BJ (cell line): ENCODE data around the gene ATP9B. TPM values are rescaled to one million over a fixed set of nuclear protein-coding genes. Genes with fewer than 3 reads are reported as not detected.

Source experiments
- CTCF ChIA-PET: fragments of 350-600 bp; formaldehyde crosslinking; extraction: SDS; loops from one replicate; lab custom pipeline; 2021; ENCODE audit warnings: antibody characterized with exemption, inconsistent platforms; lab: Yijun Ruan, JAX
- POLR2A ChIA-PET: fragments of 300-600 bp; sonication (Branson Sonifier 250); formaldehyde crosslinking; extraction: SDS; loops from one replicate; lab custom pipeline; 2021; ENCODE audit warnings: antibody characterized with exemption; lab: Charles Lee
- DNase-seq: peaks from one replicate; pipeline ENCODE4 v3.0.0-alpha.2; 2011; ENCODE audit warnings: low read depth
- H3K27me3 ChIP-seq: 2 replicates; pipeline ENCODE4 v1.6.0; 2011; ENCODE audit warnings: low read length; ENCODE audit not compliant: control insufficient read depth, insufficient read depth
- H3K36me3 ChIP-seq: 2 replicates; pipeline ENCODE4 v1.5.1; 2011; ENCODE audit warnings: low read length; ENCODE audit not compliant: control insufficient read depth, insufficient read depth
- H3K4me3 ChIP-seq: 2 replicates; pipeline ENCODE4 v1.5.1; 2011; ENCODE audit warnings: low read depth, mild to moderate bottlenecking, control low read depth, low read length
- polyA plus RNA-seq: library from polyadenylated mRNA; depleted of rRNA; stranded (reverse); fragments of >200 nt; gene quantifications from 2 replicates; pipeline ENCODE4 v1.2.3, GENCODE V29; 2011
- TF ChIP-seq, protein P1 (sequence below): IDR thresholded peaks from 2 replicates; pipeline ENCODE4 v1.5.1; 2011; ENCODE audit warnings: low read depth, mild to moderate bottlenecking, control low read depth, inconsistent platforms, low read length, moderate library complexity; ENCODE audit not compliant: insufficient read depth

ATP9B gene
- polyA plus RNA-seq, 1 experiment = 17.4 TPM

DNA sequence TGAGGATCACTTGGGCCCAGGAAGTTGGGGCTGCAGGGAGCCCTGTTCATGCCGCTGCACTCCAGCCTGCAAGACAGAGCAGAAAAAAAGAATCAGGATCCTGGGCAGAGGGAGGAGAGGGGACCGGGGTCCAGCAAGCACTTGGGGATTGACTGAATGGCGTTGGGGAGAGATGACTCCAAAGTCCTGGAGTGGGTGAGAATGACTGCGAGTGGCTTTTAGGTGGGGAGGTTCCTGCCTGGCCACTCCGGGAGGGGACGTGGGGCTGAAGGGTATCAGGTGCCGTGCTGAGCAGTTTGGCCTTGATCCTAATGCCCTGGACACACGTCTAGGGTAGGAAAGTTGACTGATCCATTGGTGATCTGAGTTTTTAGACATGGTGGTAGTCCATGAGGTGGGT lies 323.0 kb downstream of the ATP9B start:
- Histone ChIP-seq H3K36me3 (no peaks in the 10 kb centered on the region), H3K4me3 (no peak overlapping the region), H3K27me3 (peaks cover 13% of the 10 kb centered on the region)
- ChIA-PET CTCF (interaction anchor here (4.7 kb wide), 1 partner anchor 12 kb away, joined by 38 read pairs; no protein-coding TSS in a partner anchor), POLR2A (interaction anchor here (0.5 kb wide), 1 partner anchor 273 kb away, joined by 5 read pairs; no protein-coding TSS in a partner anchor)
- no peak for DNase-seq
- TF ChIP-seq, protein P1, sequence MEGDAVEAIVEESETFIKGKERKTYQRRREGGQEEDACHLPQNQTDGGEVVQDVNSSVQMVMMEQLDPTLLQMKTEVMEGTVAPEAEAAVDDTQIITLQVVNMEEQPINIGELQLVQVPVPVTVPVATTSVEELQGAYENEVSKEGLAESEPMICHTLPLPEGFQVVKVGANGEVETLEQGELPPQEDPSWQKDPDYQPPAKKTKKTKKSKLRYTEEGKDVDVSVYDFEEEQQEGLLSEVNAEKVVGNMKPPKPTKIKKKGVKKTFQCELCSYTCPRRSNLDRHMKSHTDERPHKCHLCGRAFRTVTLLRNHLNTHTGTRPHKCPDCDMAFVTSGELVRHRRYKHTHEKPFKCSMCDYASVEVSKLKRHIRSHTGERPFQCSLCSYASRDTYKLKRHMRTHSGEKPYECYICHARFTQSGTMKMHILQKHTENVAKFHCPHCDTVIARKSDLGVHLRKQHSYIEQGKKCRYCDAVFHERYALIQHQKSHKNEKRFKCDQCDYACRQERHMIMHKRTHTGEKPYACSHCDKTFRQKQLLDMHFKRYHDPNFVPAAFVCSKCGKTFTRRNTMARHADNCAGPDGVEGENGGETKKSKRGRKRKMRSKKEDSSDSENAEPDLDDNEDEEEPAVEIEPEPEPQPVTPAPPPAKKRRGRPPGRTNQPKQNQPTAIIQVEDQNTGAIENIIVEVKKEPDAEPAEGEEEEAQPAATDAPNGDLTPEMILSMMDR = no peak

DNA sequence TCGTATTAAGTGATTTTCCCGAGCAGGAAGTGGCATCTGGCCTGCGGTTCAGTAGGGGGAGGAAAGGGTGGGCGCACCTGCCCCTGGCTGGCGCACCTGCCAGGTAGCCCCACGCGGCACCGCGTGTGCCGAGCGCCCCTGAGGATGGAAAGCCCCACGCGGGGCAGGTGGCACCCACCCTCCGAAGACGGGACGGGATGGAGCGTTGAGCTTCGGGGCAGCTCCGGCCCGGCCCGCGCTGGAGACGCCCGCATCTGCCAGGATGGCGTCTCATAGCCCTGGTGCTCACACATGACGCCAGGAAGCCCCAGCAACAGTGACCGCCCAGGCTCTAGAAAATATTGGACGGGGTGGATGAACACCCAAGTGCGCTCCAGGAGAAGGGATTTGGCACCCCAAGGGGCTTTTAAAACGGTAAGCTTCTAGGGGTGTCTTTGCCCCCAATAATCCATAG lies 324.0 kb downstream of the ATP9B start:
- H3K4me3 ChIP-seq = peak overlapping the region; percentile 52
- TF ChIP-seq, protein P1 = no peak
- peaks cover 10% of the 10 kb centered on the region for H3K27me3 ChIP-seq
- POLR2A ChIA-PET = no interaction called here
- DNase-seq = no peak
- CTCF ChIA-PET = interaction anchor here (0.6 to 4.7 kb wide), 3 partner anchors 13 to 455 kb away, joined by 3 to 38 read pairs (median 7); no protein-coding TSS in a partner anchor
- no peaks in the 10 kb centered on the region for H3K36me3 ChIP-seq

DNA sequence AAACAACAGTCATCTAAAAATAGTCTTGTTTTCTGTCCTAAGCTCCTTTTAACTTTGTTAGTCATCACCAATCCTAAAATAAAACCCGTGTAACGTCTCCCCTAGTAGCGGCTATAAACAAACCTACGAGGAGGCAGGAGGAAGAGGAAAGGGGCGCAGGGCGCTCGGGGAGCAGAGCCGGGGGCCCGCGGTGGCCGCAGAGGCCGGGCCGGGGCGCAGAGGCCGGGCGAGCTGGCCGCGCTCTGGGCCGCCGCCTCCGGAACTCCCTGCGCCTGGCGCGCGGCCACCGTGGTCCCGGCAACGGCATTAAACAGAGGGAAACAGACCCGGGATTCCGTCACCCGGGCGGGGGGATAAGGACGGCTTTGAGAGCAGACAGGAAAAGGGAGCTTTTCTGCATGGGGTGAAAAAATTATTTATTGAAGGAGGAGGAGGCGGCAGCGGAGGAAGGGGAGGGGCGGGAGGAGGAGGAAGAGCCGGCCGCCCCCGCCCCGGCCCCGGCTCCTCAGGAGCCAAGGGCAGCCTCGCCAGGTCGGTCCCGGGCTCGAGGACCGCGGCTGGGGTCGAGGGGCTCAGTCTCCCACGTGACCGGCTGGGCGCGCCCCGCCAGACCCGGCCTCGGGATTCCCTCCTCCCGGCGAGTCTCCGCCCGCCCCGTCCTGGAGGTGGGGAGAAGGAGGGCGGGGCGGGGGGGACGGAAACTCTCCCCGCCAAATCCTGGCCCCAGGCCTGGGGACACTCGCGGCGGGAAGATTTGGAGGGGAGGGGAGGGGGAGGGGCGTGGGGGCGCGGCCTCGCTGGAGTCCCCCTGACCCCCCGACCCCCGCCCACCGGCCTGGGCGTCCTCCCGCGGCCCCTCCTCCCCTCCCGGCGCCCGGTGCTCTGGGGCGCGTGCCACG lies 324.7 kb downstream of the ATP9B start:
- peak overlapping the region; percentile 52 for H3K4me3 ChIP-seq
- CTCF ChIA-PET = interaction anchor here (2.3 to 4.7 kb wide), 2 partner anchors 13 to 136 kb away, joined by 7 to 38 read pairs; no protein-coding TSS in a partner anchor
- POLR2A ChIA-PET = no interaction called here
- no peaks in the 10 kb centered on the region for H3K36me3 ChIP-seq
- peaks cover 9% of the 10 kb centered on the region for H3K27me3 ChIP-seq
- TF ChIP-seq, protein P1 = no peak
- DNase-seq = no peak

DNA sequence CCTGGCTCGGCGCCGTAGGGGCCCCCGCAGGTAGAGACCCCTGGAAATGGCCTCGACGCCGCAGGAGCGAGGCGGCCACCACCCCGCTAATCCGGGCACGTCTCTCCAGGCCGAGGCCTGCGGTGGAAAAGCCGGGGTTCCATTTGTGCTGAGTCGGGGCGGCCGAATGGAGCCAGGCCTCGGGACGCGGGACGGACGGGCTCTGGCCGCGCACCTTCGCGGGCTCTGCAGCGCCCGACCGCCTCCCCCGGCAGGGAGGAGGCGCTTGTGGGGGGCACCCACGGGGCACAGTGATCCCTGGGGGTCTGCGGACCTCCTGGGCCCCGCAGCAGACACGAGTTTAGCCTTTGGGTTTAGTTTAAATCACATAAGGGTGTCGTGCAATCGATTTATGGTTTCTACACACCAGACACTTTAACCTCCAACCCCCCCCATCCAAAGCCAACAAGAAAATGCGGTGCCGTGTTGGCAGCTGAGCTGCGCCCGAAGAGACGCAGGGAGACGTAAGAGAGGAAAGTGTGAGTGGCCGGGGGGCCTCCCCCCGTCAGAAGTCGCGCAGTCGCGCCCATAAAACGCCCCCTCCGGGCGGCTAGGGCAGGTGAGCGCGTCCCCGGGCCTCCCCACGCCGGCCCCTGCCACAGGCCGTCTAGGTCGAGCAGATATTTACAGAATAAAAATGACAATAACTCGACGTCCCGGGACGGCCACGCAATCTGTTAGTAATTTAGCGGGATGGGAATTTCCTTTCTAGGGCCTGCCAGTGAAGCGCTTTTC lies 325.5 kb downstream of the ATP9B start:
- ChIA-PET POLR2A (no interaction called here), CTCF (interaction anchor here (2.3 kb wide), 1 partner anchor 135 kb away, joined by 7 read pairs; no protein-coding TSS in a partner anchor)
- DNase-seq = no peak
- TF ChIP-seq, protein P1 = no peak
- no peak overlapping the region; the same call in 1 of the 2 replicates for H3K4me3 ChIP-seq
- H3K27me3 ChIP-seq = peaks cover 9% of the 10 kb centered on the region
- H3K36me3 ChIP-seq = no peaks in the 10 kb centered on the region

DNA sequence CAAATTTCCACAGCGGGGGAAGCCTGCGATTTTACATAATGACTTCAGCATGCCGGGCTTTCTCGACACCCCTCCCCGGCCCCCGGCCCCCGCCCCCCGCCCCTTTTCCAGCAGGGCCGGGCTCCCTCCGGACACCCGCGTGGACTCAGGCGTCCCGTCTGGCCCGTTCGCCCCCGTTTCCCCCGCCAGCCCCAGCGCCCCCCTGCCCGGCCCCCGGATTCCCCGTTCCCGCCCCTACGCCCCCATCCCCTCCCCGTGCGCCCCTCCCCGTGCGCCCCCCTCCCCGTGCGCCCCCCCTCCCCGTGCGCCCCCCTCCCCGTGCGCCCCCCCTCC lies 326.1 kb downstream of the ATP9B start:
- H3K27me3 ChIP-seq = peaks cover 9% of the 10 kb centered on the region
- TF ChIP-seq, protein P1 = no peak
- ChIA-PET CTCF (no interaction called here), POLR2A (no interaction called here)
- DNase-seq = no peak
- no peak overlapping the region for H3K4me3 ChIP-seq
- H3K36me3 ChIP-seq = no peaks in the 10 kb centered on the region
